ENCODE data around the gene AASS. TPM values are rescaled to one million over a fixed set of nuclear protein-coding genes. Genes with fewer than 3 reads are reported as not detected.
A peak's percentile ranks its signal among the peaks of the same experiment; 100 is the strongest.
"Not testable (repeated sequence)": the region's sequence is repeated elsewhere in the genome, so short reads cannot be mapped to it uniquely, and the experiment has no call there.

Gene AASS
- under 1 TPM in 2 of 3 donors, not detected in 1; 0.76 to 0.81 TPM for polyA plus RNA-seq

DNA sequence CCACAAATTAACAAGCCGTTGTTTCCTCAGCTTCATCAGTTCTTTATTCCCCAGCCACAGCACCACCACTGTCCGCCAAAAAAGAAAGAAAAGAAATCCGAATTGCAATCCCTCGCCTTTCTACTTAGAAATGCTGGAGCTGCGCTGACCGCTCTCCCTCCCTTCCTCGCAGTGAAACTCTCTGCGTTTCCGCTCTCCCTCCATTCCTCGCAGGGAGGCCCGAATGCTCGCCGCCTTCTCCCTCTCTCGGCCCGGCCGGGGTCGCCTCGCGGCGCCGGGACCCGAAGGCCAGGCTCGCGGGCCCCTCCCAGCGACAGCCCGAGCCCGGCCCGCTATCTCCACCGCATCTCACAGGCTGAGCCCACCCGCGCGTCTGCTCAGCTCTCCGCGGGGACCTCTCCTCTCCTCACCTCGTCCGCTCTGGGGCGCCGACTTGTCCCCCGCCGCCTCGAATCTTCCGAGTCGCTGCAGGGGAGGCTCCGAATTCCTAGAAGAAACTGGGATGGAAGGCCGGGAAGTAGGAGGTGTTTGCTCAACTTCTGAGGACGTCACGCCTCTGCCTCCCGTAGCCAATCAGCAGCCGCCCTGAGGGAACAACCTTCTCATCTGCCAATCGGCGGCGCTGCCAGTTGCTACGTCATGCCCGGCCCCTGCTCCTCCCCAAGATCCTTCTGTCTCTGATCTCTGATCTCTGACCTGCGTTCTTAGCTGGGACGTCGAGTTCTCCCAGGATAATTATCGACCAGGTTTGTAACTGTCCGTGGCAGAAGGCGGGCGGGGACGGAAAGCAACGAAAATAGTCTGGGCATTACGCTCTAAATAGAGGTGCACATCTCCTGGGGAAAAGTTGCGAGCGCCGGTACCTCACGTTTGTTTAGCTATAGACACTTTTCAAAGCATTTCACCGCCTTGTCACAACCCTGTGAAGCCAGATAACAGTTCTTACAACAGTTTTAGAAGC is at the start of gene AASS:
TSS of gene AASS (minus strand) at position 499 of the 961 bp plus-strand sequence. CDS start 10,523 bp downstream, outside the sequence.
- Mint-ChIP-seq H3K4me3 (peak within 1 kb of the TSS; percentile 94 to 97 (median 95)), H3K27me3 (ENCODE audit: low read depth in 3 of 3) (peaks cover 0 to 6% (median 3%) of the 10 kb centered on the region in 3 donors), H3K27ac (peak within 1 kb of the TSS; percentile 71 to 92 (median 86)), H3K36me3 (no peaks in the 10 kb centered on the region), H3K4me1 (peaks cover 21 to 25% of the 10 kb centered on the region in 2 donors), H3K9me3 (peaks cover 0 to 6% (median 0%) of the 10 kb centered on the region in 6 donors)
- peak; percentile 67 to 80 (median 76) for DNase-seq

DNA sequence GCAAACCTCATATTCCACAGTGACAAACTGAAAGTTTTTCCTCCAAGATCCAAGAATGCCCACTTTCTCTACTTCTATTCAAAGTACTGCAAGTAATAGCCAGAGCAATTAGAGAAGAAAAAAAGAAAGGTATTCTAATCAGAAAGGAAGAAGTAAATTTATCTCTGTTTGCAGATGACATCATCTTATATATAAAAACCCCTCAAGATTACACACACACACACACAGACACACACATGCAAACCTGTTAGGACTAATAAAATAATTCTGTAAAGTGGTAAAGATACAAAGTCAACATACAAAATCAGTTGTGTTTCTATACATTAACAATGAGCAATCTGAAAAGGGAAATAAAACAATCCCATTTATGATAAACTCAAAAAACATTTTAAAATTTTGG is 44.7 kb upstream of the AASS start:
- no peak overlapping the region for H3K27ac Mint-ChIP-seq
- H3K9me3 Mint-ChIP-seq, result peaks cover 0 to 16% (median 6%) of the 10 kb centered on the region in 6 donors
- H3K4me3 Mint-ChIP-seq, result no peak overlapping the region
- H3K27me3 Mint-ChIP-seq (ENCODE audit: low read depth in 3 of 3), result peaks cover 0 to 3% (median 2%) of the 10 kb centered on the region in 3 donors
- no peaks in the 10 kb centered on the region for H3K36me3 Mint-ChIP-seq
- H3K4me1 Mint-ChIP-seq, result no peaks in the 10 kb centered on the region
- DNase-seq, result no peak

DNA sequence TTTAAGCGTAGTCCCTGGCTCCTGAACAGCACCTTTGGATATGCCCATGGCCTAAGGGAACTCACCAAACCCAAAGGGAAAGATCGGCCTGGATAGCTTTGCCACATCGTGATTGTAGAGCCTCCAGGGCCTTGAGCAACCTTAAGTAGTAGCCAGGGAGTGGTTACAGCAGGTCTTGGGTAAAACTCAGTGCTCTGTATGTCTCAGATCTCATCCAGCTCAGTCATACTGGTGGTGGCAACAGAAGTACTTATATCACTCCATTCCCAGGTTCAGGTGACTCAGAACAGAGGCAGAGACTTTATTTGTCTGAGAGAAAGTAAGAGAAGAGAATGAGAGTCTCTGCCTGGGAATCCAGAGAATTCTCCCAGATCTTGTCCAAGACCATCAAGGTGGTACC is 39.1 kb upstream of the AASS start:
- H3K9me3 Mint-ChIP-seq, result peaks cover 0 to 18% (median 3%) of the 10 kb centered on the region in 6 donors
- peaks cover 0 to 4% (median 0%) of the 10 kb centered on the region in 3 donors for H3K27me3 Mint-ChIP-seq (ENCODE audit: low read depth in 3 of 3)
- no peak overlapping the region for H3K27ac Mint-ChIP-seq
- H3K4me3 Mint-ChIP-seq, result no peak overlapping the region
- DNase-seq, result no peak
- no peaks in the 10 kb centered on the region for H3K4me1 Mint-ChIP-seq
- no peaks in the 10 kb centered on the region for H3K36me3 Mint-ChIP-seq

DNA sequence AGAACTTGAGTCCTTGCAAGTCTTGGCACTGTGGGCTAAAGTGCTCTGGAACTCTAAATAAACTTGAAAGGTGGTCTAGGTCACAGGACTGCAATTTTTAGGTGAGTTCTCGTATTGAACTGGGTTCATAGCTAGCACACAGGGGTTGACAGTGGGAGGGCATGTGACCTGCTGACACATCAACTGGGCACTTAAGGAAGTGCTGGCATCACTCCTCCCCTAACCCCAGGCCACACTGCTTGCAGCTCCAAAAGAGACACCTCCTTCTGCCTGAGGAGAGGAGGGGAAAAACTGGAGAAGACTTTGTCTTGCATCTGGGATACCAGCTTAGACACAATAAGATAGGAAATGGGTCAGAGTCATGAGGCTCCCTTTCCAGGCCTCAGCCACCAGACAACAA is 38.0 kb upstream of the AASS start:
- H3K4me1 Mint-ChIP-seq, result no peaks in the 10 kb centered on the region
- DNase-seq, result no peak
- H3K9me3 Mint-ChIP-seq, result peaks cover 0 to 19% (median 3%) of the 10 kb centered on the region in 6 donors
- peaks cover 0 to 4% (median under 1%) of the 10 kb centered on the region in 3 donors for H3K27me3 Mint-ChIP-seq (ENCODE audit: low read depth in 3 of 3)
- no peaks in the 10 kb centered on the region for H3K36me3 Mint-ChIP-seq
- H3K27ac Mint-ChIP-seq, result no peak overlapping the region
- no peak overlapping the region for H3K4me3 Mint-ChIP-seq

DNA sequence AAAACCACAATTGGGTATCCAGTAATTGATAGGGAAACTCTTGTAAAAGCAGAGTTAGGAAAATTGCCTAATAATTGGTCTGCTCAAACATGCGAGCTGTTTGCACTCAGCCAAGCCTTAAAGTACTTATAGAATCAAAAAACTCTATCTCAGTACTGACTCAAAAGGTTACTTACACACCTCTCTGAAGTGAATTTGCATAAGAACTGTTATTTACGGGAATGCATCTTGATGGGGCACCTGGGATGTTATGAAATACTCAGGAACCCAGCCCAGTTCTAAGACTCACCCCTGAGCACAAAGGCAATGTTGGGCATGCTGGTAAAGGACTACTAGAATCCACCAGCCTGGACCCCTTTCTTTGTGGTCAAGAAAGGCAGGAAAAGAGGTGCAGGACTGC is 28.1 kb upstream of the AASS start:
- H3K27me3 Mint-ChIP-seq (ENCODE audit: low read depth in 3 of 3); H3K4me1 Mint-ChIP-seq; DNase-seq; H3K27ac Mint-ChIP-seq; H3K4me3 Mint-ChIP-seq; H3K36me3 Mint-ChIP-seq; H3K9me3 Mint-ChIP-seq: not testable (repeated sequence)

DNA sequence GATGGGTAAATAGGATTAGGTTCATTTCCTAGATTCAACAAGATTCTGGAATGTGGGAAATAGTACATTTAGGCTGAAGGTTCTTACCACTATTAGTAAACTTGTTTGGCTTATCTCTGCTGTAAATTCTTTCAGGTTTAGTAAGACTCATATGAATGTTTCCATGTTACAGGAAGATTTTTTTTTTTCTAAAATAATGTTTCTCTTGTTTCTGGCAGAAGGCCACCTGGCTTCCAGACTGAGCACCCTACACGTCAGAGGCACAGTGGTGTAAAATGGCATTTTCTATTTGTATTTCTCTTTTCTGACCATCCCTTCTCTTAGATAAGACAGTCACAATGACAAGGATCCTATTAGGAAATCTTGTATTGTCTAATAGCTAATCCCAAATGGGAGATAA is 22.7 kb upstream of the AASS start:
- H3K27me3 Mint-ChIP-seq (ENCODE audit: low read depth in 3 of 3), result peaks cover 0 to 1% (median 0%) of the 10 kb centered on the region in 3 donors
- H3K4me1 Mint-ChIP-seq, result no peaks in the 10 kb centered on the region
- H3K4me3 Mint-ChIP-seq, result no peak overlapping the region
- no peak for DNase-seq
- peaks cover 0 to 4% (median 0%) of the 10 kb centered on the region in 6 donors for H3K9me3 Mint-ChIP-seq
- no peak overlapping the region for H3K27ac Mint-ChIP-seq
- no peaks in the 10 kb centered on the region for H3K36me3 Mint-ChIP-seq

DNA sequence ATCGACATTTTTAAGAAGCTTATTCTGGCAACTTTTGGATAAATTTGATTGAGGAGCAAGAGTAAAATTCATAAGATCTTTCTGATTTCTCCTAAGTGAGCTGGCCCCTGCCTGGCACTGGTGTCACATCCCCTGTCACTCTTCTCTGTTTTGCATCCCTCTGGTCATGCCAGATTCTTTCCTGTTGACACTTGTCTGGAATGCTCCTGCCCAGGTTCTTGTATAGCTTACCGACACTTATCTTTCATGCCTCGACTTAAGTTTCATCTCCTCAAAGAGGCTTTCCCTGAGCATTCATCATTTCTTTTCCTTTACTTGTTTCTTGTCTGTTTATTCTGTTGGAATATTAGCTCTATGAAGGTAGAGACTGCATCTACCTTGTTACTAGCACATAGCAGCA is 22.2 kb upstream of the AASS start:
- no peak overlapping the region for H3K27ac Mint-ChIP-seq
- H3K36me3 Mint-ChIP-seq, result no peaks in the 10 kb centered on the region
- H3K4me3 Mint-ChIP-seq, result no peak overlapping the region

DNA sequence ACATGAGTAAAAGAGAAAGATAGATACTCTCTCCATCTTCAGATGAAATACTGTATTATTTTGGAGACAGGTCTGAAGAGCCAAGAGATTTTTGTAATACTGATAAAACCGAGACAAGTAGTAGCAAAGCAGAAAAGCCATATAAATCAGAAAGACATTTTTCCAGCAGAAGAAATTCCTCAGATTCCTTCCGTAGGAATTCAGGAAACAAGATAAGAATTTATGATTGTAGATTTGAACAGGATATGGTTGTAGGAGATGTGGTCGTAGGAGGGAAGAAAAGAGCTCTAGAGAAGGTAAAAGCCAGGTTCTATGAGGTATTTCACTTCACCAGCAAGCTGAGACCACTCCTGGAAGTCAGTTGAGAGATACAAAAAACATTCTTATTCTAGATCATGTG is 17.6 kb upstream of the AASS start:
- Mint-ChIP-seq H3K9me3 (peaks cover 0 to 7% (median under 1%) of the 10 kb centered on the region in 6 donors), H3K36me3 (no peaks in the 10 kb centered on the region), H3K27ac (no peak overlapping the region), H3K27me3 (ENCODE audit: low read depth in 3 of 3) (peaks cover 3 to 5% (median 4%) of the 10 kb centered on the region in 3 donors), H3K4me1 (no peaks in the 10 kb centered on the region), H3K4me3 (no peak overlapping the region)
- DNase-seq, result no peak

More for the DNA sequence above, 22.2 kb upstream of the AASS start:
- H3K4me1 Mint-ChIP-seq, result no peaks in the 10 kb centered on the region
- H3K9me3 Mint-ChIP-seq, result peaks cover 0 to 4% (median 0%) of the 10 kb centered on the region in 6 donors
- no peak for DNase-seq
- H3K27me3 Mint-ChIP-seq (ENCODE audit: low read depth in 3 of 3), result peaks cover 0 to 4% (median 0%) of the 10 kb centered on the region in 3 donors

DNA sequence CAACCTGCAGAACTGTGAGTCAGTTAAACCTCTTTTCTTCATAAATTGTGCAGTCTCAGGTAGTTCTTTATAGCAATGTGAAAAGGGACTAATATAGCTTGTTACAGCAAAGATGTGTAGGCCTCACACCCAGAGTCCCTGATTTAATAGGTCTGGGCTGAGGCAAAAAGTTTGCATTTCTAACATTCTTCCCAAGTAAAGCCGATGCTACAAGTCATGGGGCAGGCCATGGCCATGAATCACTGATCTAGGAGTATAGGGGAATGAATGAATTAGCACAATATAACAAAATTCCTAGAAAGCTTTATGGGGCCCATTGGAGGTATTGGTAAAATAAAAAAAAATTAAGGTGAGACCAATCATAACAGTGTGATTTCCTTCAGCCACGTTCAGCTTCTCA is 11.5 kb upstream of the AASS start:
- H3K9me3 Mint-ChIP-seq, result peaks cover 0 to 7% (median 3%) of the 10 kb centered on the region in 6 donors
- DNase-seq, result no peak
- no peak overlapping the region for H3K27ac Mint-ChIP-seq
- H3K4me3 Mint-ChIP-seq, result no peak overlapping the region
- H3K4me1 Mint-ChIP-seq, result no peaks in the 10 kb centered on the region
- no peaks in the 10 kb centered on the region for H3K36me3 Mint-ChIP-seq
- H3K27me3 Mint-ChIP-seq (ENCODE audit: low read depth in 3 of 3), result peaks cover 3 to 5% (median 4%) of the 10 kb centered on the region in 3 donors

DNA sequence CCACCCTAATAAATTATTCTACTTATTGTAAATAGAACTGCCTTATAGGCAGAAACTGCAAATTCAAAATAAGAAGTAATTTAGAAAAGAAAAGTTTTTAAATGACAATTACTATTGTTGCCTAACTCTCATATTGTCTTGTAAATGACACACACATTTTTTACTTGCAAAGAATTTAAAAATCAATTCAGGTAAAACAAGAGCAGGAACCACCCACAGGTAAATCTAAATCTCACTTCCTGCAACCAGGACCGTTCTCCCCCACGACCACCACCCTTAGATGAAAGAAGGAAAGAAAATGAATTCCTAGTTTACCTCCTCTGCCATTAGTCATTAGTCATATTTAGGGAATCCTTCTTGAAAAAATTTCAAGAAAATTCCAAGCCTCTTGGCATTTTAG is 4.8 kb upstream of the AASS start:
- H3K4me1 Mint-ChIP-seq, result peaks cover 12 to 16% of the 10 kb centered on the region in 2 donors
- peaks cover 0 to 6% (median 2%) of the 10 kb centered on the region in 3 donors for H3K27me3 Mint-ChIP-seq (ENCODE audit: low read depth in 3 of 3)
- H3K36me3 Mint-ChIP-seq, result no peaks in the 10 kb centered on the region
- DNase-seq, result no peak
- H3K27ac Mint-ChIP-seq, result no peak overlapping the region
- H3K9me3 Mint-ChIP-seq, result peaks cover 0 to 7% (median 0%) of the 10 kb centered on the region in 6 donors
- H3K4me3 Mint-ChIP-seq, result no peak overlapping the region

DNA sequence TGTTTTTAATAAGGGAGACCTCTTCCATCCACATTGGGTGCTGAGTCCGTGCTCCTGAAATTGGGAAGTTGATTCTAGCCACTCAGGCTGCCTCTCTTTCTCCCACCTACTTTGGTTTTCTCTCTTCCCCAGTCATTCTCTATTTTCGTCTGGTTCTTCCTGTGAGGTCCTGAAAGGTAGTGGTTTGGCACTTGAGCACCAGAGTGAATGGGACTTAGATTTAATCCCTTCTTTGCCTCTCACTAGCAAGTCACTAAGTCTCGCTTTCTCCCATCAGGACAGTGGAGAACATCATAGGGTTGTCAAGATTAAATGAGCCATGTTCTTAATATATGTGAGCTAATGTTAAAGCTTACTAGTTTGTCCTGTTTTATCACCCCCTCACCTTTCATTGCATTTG is 4.0 kb upstream of the AASS start:
- Mint-ChIP-seq H3K36me3 (no peaks in the 10 kb centered on the region), H3K4me3 (no peak overlapping the region), H3K27ac (no peak overlapping the region), H3K4me1 (peaks cover 19 to 24% of the 10 kb centered on the region in 2 donors), H3K27me3 (ENCODE audit: low read depth in 3 of 3) (peaks cover 0 to 6% (median 2%) of the 10 kb centered on the region in 3 donors), H3K9me3 (peaks cover 0 to 6% (median 0%) of the 10 kb centered on the region in 6 donors)
- DNase-seq, result no peak

DNA sequence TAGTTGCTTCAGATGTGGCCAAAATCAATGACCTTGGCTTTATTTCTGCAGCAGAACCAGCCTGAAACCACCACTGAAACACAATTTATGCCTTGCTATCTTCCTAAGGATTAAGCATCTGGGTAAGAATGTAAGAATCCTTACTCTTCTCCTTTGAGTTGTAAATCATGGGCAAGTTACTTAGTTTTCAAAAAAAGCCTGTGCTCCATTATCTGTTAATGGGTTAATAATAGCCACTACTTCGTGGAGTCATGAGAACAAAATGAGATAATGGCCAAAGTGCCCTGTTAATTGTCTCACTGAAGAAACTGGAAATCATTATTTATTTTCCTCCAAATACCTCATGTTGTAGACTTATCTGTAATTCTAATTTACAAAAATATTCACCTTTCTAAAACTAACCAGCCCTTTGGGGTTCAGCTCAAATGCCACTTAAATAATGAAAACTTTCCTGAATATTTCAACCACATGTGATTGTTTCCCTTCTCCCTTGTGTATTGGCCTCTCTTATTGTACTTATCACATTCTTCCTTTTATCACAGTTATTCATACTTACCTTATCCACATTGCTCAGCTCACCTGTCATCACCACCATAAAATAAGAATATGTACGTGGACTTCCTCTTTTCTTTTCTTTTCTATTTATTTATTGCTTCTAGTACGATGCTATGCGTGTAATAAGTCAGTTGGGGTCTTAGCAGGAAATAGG is 2.0 kb upstream of the AASS start:
- no peak overlapping the region for H3K27ac Mint-ChIP-seq
- peak overlapping the region in 3 of 5 donors; percentile 10 to 62 (median 41) for H3K4me3 Mint-ChIP-seq
- peaks cover 0 to 8% (median 3%) of the 10 kb centered on the region in 3 donors for H3K27me3 Mint-ChIP-seq (ENCODE audit: low read depth in 3 of 3)
- H3K9me3 Mint-ChIP-seq, result peaks cover 0 to 6% (median 0%) of the 10 kb centered on the region in 6 donors
- peaks cover 21 to 25% of the 10 kb centered on the region in 2 donors for H3K4me1 Mint-ChIP-seq
- DNase-seq, result no peak
- H3K36me3 Mint-ChIP-seq, result no peaks in the 10 kb centered on the region

DNA sequence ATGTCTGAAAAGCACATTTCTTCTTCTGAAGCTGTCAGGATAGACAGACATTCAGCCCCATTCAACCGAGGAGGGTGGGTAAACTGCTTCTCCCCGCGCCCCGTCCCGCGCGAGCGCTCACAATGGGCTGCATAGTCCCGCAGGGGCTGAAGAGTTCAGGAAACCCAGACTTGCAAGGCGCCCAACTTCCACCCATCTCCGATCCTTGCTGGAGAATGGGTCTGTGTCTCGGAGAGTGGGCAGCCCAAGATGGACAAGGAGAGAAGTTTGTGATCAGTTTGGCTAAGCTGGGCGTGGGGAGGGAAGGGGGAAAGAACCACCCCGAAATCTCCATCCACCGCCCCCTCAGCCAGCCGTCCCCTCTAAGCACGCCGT is 686 bp downstream of the AASS start:
- H3K4me3 Mint-ChIP-seq, result peak overlapping the region; percentile 94 to 97 (median 95)
- H3K4me1 Mint-ChIP-seq, result peaks cover 23 to 28% of the 10 kb centered on the region in 2 donors
- H3K9me3 Mint-ChIP-seq, result peaks cover 0 to 6% (median 0%) of the 10 kb centered on the region in 6 donors
- peak overlapping the region; percentile 39 to 76 (median 59) for H3K27ac Mint-ChIP-seq
- no peaks in the 10 kb centered on the region for H3K36me3 Mint-ChIP-seq
- peaks cover 0 to 7% (median 5%) of the 10 kb centered on the region in 3 donors for H3K27me3 Mint-ChIP-seq (ENCODE audit: low read depth in 3 of 3)
- peak in 2 of 3 donors; percentile 2 to 18 for DNase-seq

DNA sequence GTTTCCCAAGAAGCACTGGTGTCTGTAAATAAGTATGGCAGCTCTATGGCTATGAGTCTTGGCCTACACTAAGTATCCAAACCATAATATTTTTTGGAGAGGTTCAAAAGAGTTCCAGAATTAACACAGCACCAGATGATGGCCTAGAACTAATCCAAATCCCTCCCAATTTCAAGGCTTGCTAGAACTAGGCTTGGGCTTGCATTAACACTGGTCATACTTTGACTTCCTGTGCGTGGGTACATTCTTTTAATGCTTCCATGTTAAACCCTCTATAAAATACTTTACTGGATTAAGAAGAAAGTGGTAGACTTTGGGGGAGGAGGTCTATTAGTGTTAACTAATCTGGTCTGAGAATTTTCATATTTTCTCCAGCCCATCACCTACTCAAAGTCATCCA is 3.1 kb downstream of the AASS start:
- Mint-ChIP-seq H3K9me3 (peaks cover 0 to 5% (median 0%) of the 10 kb centered on the region in 6 donors), H3K4me1 (peaks cover 34 to 48% of the 10 kb centered on the region in 2 donors), H3K27me3 (ENCODE audit: low read depth in 3 of 3) (peaks cover 4 to 9% (median 5%) of the 10 kb centered on the region in 3 donors), H3K27ac (no peak overlapping the region), H3K4me3 (no peak overlapping the region), H3K36me3 (no peaks in the 10 kb centered on the region)
- no peak for DNase-seq

Measured in immature natural killer cell (primary cell).